ENCODE results near the gene MUC3A. TPM values are rescaled to one million over a fixed set of nuclear protein-coding genes. Genes with fewer than 3 reads are reported as not detected.

Gene MUC3A
- total and polyA plus RNA-seq, 8 donors = 0.45 to 527 (median 0.97) TPM

GRCh38 chr7:100949933-100950443, 654 bp downstream of the MUC3A start:
- no peak for TF ChIP-seq POLR2AphosphoS5 (IDR thresholded peaks at IDR 0.05)
- Histone ChIP-seq H3K27ac (no peak overlapping the region), H3K4me3 (no peak overlapping the region), H3K27me3 (peaks cover 0 to 68% (median 14%) of the 10 kb centered on the region in 3 donors), H3K9me3 (peaks cover 0 to 4% (median 0%) of the 10 kb centered on the region in 4 donors), H3K4me1 (peaks cover 0 to 7% (median 6%) of the 10 kb centered on the region in 4 donors), H3K36me3 (no peaks in the 10 kb centered on the region)
- intact Hi-C loops (cut with DNase I; ENCODE audit: low total_unique reads) = no loop called here
- 47 to 57% (median 52%) methylated on average over 15 of the region's 15 CpGs for WGBS, 5 donors
- no peak for DNase-seq

- TF ChIP-seq EP300 (IDR thresholded peaks at IDR 0.05) = no peak
- no peak for TF ChIP-seq CTCF (IDR thresholded peaks at IDR 0.05)
- no peak for TF ChIP-seq POLR2A (IDR thresholded peaks at IDR 0.05)
- no peak for TF ChIP-seq POLR2AphosphoS5 (IDR thresholded peaks at IDR 0.05)
- no peak overlapping the region for H3K27ac ChIP-seq
Measured at GRCh38 chr7:100951172-100951571, 1.8 kb downstream of the MUC3A start.

GRCh38 chr7:100951888-100952560, 2.7 kb downstream of the MUC3A start:
- no peak for DNase-seq
- TF ChIP-seq EP300 (IDR thresholded peaks at IDR 0.05) (no peak), CTCF (IDR thresholded peaks at IDR 0.05) (no peak), POLR2A (IDR thresholded peaks at IDR 0.05) (no peak), POLR2AphosphoS5 (IDR thresholded peaks at IDR 0.05) (no peak)
- Histone ChIP-seq H3K36me3 (no peaks in the 10 kb centered on the region), H3K27ac (no peak overlapping the region), H3K27me3 (peaks cover 0 to 66% (median 14%) of the 10 kb centered on the region in 3 donors), H3K9me3 (peaks cover 0 to 4% (median 0%) of the 10 kb centered on the region in 4 donors), H3K4me1 (peaks cover 0 to 7% (median 6%) of the 10 kb centered on the region in 4 donors), H3K4me3 (no peak overlapping the region)
- 61 to 72% (median 68%) methylated on average over 15 of the region's 15 CpGs for WGBS, 5 donors
- intact Hi-C loops (cut with DNase I; ENCODE audit: low total_unique reads) = no loop called here

More at GRCh38 chr7:100951172-100951571, 1.8 kb downstream of the MUC3A start:
- peaks cover 0 to 4% (median 0%) of the 10 kb centered on the region in 4 donors for H3K9me3 ChIP-seq
- no peaks in the 10 kb centered on the region for H3K36me3 ChIP-seq
- no peak for DNase-seq
- intact Hi-C loops (cut with DNase I; ENCODE audit: low total_unique reads) = no loop called here
- H3K27me3 ChIP-seq = peaks cover 0 to 61% (median 14%) of the 10 kb centered on the region in 3 donors
- peaks cover 0 to 7% (median 6%) of the 10 kb centered on the region in 4 donors for H3K4me1 ChIP-seq
- WGBS, 5 donors = 34 to 38% (median 36%) methylated on average over 6 of the region's 6 CpGs
- no peak overlapping the region for H3K4me3 ChIP-seq

GRCh38 chr7:100952641-100953040, 3.3 kb downstream of the MUC3A start:
- no peak overlapping the region for H3K4me3 ChIP-seq
- 40 to 71% (median 59%) methylated on average over 2 of the region's 2 CpGs for WGBS, 5 donors
- TF ChIP-seq POLR2A (IDR thresholded peaks at IDR 0.05) (no peak), CTCF (IDR thresholded peaks at IDR 0.05) (no peak), EP300 (IDR thresholded peaks at IDR 0.05) (no peak), POLR2AphosphoS5 (IDR thresholded peaks at IDR 0.05) (no peak)

More at GRCh38 chr7:100952641-100953040, 3.3 kb downstream of the MUC3A start:
- intact Hi-C loops (cut with DNase I; ENCODE audit: low total_unique reads) = no loop called here
- no peak overlapping the region for H3K27ac ChIP-seq
- DNase-seq = no peak
- no peaks in the 10 kb centered on the region for H3K36me3 ChIP-seq
- H3K9me3 ChIP-seq = peaks cover 0 to 4% (median 0%) of the 10 kb centered on the region in 4 donors
- H3K4me1 ChIP-seq = peaks cover 0 to 7% (median 6%) of the 10 kb centered on the region in 4 donors
- H3K27me3 ChIP-seq = peaks cover 0 to 66% (median 14%) of the 10 kb centered on the region in 3 donors
